IPS-18a (cell line): Measurements from ENCODE around the gene GSTP1.
"Not testable (repeated sequence)": the region's sequence is repeated elsewhere in the genome, so short reads cannot be mapped to it uniquely, and the experiment has no call there.

ENCODE experiments used
- H3K27ac ChIP-seq: one replicate; pipeline ENCODE4 v1.5.1; 2013; ENCODE audit warnings: low read length
- H3K27me3 ChIP-seq: one replicate; pipeline ENCODE4 v1.6.1; 2013; ENCODE audit warnings: mild to moderate bottlenecking, low read length; ENCODE audit not compliant: control insufficient read depth, insufficient read depth
- H3K36me3 ChIP-seq: one replicate; pipeline ENCODE4 v1.6.1; 2013; ENCODE audit warnings: low read depth, low read length; ENCODE audit not compliant: control insufficient read depth
- H3K4me1 ChIP-seq: one replicate; pipeline ENCODE4 v1.6.1; 2013; ENCODE audit warnings: low read depth, low read length; ENCODE audit not compliant: control insufficient read depth
- H3K4me3 ChIP-seq: one replicate; pipeline ENCODE4 v1.5.1; 2013; ENCODE audit warnings: low read length
- H3K9ac ChIP-seq: one replicate; pipeline ENCODE4 v1.6.1; 2013; ENCODE audit warnings: mild to moderate bottlenecking, low read length, moderate library complexity
- H3K9me3 ChIP-seq: one replicate; pipeline ENCODE4 v1.6.1; 2013; ENCODE audit warnings: low read depth, low read length; ENCODE audit not compliant: control insufficient read depth

GSTP1 gene

DNA sequence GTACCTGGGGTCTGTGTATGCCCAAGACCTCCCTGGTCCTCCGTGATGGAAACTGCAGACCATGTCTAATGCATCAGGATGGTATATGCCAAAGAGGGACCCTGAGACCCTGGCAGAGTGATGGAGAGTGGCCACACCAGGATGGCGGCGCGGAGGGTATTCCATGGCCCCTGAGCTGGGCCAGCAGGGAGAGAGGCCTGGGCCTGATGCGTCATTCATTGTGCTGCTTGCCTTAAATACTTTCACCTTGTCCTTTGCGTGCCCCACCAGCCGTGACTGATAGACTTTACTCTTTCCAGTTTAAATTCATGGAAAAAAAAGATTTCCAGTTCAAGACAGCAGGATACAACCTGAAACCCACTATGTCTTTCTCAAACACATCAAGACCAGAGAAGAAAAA, 17.5 kb downstream of the GSTP1 start:
- H3K9me3 ChIP-seq: peaks cover 4% of the 10 kb centered on the region
- peaks cover 5% of the 10 kb centered on the region for H3K4me1 ChIP-seq
- H3K27me3 ChIP-seq: peaks cover 10% of the 10 kb centered on the region
- H3K27ac ChIP-seq: no peak overlapping the region
- no peak overlapping the region for H3K9ac ChIP-seq
- no peak overlapping the region for H3K4me3 ChIP-seq
- no peaks in the 10 kb centered on the region for H3K36me3 ChIP-seq

DNA sequence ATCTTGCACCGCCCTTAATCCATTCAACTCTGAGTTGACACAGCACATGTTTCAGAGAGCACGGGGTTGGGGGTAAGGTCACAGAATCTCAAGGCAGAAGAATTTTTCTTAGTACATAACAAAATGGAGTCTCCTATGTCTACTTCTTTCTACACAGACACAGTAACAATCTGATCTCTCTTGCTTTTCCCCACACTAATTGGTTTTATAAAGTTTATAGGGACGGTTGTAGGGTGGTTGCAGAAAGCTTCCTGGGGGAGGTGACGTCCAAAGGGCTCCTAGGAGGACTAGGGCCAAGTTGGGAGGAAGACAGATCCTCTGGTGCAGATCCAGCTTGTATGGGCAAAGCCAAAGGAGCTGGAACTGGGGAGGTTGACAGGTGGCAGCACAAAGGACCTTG, 20.5 kb downstream of the GSTP1 start:
- H3K27me3 ChIP-seq: peaks cover 11% of the 10 kb centered on the region
- H3K4me3 ChIP-seq, H3K36me3 ChIP-seq, H3K9ac ChIP-seq, H3K4me1 ChIP-seq, H3K9me3 ChIP-seq, H3K27ac ChIP-seq: not testable (repeated sequence)

DNA sequence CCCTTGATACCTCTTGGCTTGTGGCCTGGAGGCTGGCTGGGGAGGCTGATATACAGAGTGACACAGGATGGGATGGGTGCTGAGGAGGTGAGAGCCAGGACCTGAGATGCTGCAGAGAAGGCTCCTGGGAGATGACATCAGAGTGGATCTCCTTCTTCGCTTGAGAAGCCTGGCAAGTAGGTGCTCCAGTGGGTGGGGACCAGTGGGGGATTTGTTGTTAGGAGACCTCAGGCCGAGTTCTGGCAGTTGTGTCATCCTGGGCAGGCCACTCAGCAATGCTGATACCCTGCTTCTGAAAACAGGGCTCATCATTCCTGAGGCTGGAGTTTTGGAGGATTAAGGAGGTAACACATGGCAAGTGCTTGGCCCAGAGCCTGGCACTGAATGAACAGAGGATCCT, 21.2 kb downstream of the GSTP1 start:
- Histone ChIP-seq H3K36me3 (peaks cover 14% of the 10 kb centered on the region), H3K4me3 (no peak overlapping the region), H3K27me3 (peaks cover 11% of the 10 kb centered on the region), H3K4me1 (peaks cover 9% of the 10 kb centered on the region), H3K9ac (no peak overlapping the region), H3K9me3 (no peaks in the 10 kb centered on the region), H3K27ac (no peak overlapping the region)

DNA sequence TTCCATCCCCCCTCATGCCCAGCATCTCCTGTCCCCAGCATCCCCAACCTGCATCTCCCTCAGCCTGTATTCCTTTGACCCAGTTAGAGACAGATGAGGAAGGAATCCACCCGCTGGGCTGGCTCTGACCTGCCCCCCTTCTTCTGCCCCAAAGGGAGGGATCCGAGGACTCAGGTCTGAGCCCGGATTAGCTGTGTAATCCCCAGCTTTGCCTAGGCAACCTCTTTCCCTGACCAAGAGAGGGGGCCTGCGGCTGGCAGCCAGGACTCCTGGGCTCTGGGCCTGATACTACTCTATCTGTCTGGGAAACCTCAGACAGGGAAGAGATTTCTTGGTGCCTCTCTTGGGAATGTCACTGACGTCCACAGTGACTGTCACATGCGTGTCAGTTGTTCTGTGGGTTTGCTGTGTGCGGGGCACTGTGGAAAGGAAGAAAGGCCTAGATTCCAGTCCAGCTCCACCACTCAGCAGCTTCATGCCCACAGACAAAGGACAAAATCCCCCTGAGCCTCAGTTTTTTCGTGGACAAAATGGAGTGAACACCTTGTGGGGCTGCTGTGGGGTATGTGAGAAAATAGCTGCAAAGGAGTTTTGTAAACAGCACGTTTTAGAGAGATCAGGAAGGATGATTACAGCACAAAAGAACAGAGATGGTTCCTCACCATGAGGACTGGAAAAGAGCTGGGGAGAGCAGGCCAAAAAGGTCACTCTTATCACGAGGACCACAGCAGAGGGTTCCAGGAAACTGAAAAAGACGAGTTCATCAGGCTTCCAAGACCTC, 21.8 kb downstream of the GSTP1 start:
- no peak overlapping the region for H3K4me3 ChIP-seq

DNA sequence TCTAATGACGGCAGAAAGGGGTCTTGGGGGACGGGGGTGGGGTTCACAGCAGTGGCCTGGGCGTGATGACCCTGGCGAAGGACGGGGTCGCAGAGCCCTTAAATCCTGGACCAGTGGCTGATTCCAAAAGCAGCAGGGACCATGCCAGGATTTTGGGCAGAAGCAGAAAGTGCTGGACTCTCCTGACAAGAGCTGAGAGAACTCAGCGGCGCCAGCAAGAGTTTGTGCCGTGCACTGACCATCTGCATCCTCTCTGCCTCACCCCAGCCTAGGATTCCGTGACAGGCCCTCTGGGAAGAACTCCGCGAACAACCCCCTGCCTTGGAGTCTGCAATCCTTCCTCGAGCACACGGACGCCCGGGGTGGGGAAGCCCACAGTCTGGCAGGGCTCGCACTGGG, 22.5 kb downstream of the GSTP1 start:
- Histone ChIP-seq H3K4me1 (peaks cover 9% of the 10 kb centered on the region), H3K36me3 (peaks cover 21% of the 10 kb centered on the region), H3K9ac (peak overlapping the region; percentile 30), H3K27ac (no peak overlapping the region), H3K4me3 (peak overlapping the region; percentile 89), H3K27me3 (peaks cover 11% of the 10 kb centered on the region), H3K9me3 (no peaks in the 10 kb centered on the region)

More for the DNA sequence above, 21.8 kb downstream of the GSTP1 start:
- Histone ChIP-seq H3K36me3 (peaks cover 20% of the 10 kb centered on the region), H3K9me3 (no peaks in the 10 kb centered on the region), H3K27me3 (peaks cover 11% of the 10 kb centered on the region), H3K4me1 (peaks cover 9% of the 10 kb centered on the region), H3K9ac (no peak overlapping the region), H3K27ac (no peak overlapping the region)

DNA sequence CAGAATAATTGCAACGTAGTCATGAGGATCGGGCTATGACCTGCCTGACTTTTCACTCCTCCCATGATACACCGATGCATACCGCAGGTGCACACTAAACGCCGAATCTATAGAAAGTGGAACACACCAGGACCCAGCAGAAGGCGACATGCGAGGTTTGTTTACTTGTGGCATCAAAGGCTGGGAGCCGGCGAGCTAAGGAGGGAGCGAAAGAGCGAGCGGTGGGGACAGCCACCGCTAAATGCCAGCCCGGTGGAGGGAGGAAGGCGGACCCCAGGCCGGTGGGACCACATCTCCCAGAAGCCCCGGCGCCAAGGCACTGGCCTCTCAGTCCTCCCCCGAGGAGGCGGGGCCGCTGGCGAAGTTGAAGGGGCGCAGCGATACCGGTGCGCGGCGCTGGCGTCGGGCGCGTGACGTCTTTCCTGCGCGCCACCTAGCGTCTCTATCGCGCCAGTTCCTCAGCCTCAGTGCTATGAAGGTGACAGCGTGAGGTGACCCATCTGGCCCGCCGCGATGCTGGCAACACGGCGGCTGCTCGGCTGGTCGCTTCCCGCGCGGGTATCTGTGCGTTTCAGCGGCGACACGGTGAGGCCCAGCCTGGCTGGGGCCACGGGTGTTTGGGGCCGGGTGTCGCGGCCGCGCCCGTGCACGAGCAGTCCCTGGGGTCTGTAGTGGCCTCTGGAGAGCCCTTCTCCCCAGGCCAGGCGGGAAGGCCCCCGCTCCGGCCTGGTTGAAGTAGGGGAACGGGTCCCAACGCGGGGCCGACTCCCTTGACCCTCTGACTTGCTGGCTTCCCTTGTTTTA, 23.1 kb downstream of the GSTP1 start, which contains the start of gene NDUFV1:
NDUFV1 (plus strand) TSS at position 445 of the 804 bp plus-strand sequence; CDS start at position 514, 69 bp downstream.
- Histone ChIP-seq H3K4me3 (peak within 1 kb of the TSS; percentile 89), H3K9me3 (no peaks in the 10 kb centered on the region), H3K9ac (peak within 1 kb of the TSS; percentile 60), H3K4me1 (peaks cover 9% of the 10 kb centered on the region), H3K36me3 (peaks cover 25% of the 10 kb centered on the region), H3K27ac (no peak within 1 kb of the TSS), H3K27me3 (peaks cover 11% of the 10 kb centered on the region)

DNA sequence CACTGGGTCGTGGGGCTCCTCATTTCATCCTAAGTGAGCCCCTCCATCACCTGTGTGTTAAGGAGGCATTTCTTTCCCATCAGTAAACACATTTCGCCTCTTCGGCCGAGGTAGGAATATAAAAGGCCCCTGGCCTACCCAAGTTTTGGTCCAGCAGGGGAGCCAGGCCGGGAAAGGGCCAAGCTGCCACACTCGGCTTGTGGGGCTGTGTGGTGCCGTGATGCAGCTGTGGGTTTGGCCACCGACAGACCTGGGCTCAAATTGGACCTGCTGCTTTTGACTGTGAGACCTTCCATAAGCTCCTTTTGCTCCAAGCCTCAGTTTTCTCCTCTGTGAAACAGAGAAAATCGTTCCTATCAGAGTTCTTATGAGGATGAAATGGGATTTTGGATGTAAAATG, 23.9 kb downstream of the GSTP1 start:
- H3K9ac ChIP-seq: peak overlapping the region; percentile 60
- peaks cover 9% of the 10 kb centered on the region for H3K4me1 ChIP-seq
- H3K27ac ChIP-seq: no peak overlapping the region
- no peaks in the 10 kb centered on the region for H3K9me3 ChIP-seq
- peaks cover 11% of the 10 kb centered on the region for H3K27me3 ChIP-seq
- peaks cover 25% of the 10 kb centered on the region for H3K36me3 ChIP-seq
- peak overlapping the region; percentile 89 for H3K4me3 ChIP-seq

DNA sequence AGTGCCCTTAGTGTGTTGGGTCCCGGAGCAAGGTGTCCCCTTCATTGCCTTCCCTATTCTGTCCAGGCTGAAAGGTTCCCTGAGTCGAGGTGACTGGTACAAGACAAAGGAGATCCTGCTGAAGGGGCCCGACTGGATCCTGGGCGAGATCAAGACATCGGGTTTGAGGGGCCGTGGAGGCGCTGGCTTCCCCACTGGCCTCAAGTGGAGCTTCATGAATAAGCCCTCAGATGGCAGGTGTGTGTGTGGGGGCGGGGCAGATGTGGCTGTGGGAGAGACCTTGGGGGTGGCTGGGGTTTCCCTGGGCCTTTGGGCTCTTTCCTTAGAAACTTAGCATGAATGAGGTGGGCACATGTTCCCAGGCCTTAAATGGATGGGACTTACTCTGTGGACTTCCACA, 24.9 kb downstream of the GSTP1 start:
- no peak overlapping the region for H3K4me3 ChIP-seq
- peaks cover 25% of the 10 kb centered on the region for H3K36me3 ChIP-seq
- no peak overlapping the region for H3K9ac ChIP-seq
- no peaks in the 10 kb centered on the region for H3K9me3 ChIP-seq
- peaks cover 11% of the 10 kb centered on the region for H3K27me3 ChIP-seq
- H3K4me1 ChIP-seq: peaks cover 9% of the 10 kb centered on the region
- H3K27ac ChIP-seq: no peak overlapping the region

DNA sequence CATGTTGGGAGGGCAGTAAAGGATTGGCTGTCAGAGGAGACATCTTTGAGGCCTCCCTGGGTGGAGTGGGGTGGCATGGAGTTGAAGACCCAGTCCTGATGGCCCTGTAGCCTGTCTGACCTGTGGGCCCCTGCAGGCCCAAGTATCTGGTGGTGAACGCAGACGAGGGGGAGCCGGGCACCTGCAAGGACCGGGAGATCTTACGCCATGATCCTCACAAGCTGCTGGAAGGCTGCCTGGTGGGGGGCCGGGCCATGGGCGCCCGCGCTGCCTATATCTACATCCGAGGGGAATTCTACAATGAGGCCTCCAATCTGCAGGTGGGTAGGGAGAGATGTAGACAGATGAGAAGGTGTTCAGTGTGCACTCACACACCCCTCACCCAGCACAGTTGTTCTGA, 25.7 kb downstream of the GSTP1 start:
- Histone ChIP-seq H3K27me3 (peaks cover 11% of the 10 kb centered on the region), H3K4me3 (no peak overlapping the region), H3K4me1 (peaks cover 11% of the 10 kb centered on the region), H3K9ac (no peak overlapping the region), H3K36me3 (peaks cover 25% of the 10 kb centered on the region), H3K9me3 (no peaks in the 10 kb centered on the region), H3K27ac (no peak overlapping the region)

DNA sequence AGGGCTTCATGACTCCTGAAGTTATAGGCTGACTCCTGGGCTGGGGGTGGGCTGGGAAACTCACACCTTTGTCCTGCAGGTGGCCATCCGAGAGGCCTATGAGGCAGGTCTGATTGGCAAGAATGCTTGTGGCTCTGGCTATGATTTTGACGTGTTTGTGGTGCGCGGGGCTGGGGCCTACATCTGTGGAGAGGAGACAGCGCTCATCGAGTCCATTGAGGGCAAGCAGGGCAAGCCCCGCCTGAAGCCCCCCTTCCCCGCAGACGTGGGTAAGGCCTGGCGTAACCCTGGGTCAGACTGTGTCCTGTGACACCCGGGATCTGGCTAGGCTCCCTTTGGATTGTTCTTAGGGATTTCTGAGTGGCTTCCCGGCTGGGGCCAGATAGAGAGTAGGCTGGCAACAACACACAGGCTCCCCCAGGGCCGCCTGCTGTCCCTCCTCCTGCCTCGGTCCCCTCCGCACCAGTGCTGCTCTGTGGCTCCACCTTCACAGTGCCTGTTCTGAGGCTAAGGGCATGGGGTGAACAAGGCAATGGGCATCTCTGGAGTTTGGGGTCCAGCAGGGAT, 26.8 kb downstream of the GSTP1 start:
- Histone ChIP-seq H3K36me3 (peaks cover 25% of the 10 kb centered on the region), H3K4me1 (peaks cover 17% of the 10 kb centered on the region), H3K9ac (no peak overlapping the region)

DNA sequence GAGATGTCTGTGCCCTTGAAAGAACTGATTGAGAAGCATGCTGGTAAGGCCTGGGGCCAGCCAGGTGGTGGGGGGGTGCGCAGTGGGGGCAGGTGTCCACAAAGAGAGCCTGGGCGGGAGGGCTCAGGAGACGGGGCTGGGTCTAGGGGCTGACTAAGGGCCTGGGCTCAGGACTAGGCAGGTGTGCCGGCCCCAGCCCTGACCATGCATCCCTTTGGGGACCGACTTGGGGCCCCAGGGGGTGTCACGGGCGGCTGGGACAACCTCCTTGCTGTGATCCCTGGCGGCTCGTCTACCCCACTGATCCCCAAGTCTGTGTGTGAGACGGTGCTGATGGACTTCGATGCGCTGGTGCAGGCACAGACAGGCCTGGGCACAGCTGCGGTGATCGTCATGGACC, 27.6 kb downstream of the GSTP1 start:
- no peaks in the 10 kb centered on the region for H3K9me3 ChIP-seq
- H3K9ac ChIP-seq: no peak overlapping the region
- H3K27ac ChIP-seq: no peak overlapping the region
- no peak overlapping the region for H3K4me3 ChIP-seq
- peaks cover under 1% of the 10 kb centered on the region for H3K27me3 ChIP-seq
- H3K36me3 ChIP-seq: peaks cover 25% of the 10 kb centered on the region
- peaks cover 12% of the 10 kb centered on the region for H3K4me1 ChIP-seq

More for the DNA sequence above, 26.8 kb downstream of the GSTP1 start:
- Histone ChIP-seq H3K27me3 (peaks cover 8% of the 10 kb centered on the region), H3K27ac (no peak overlapping the region), H3K4me3 (no peak overlapping the region), H3K9me3 (no peaks in the 10 kb centered on the region)
